ENCODE results near the gene LCP2.

LCP2 gene

DNA sequence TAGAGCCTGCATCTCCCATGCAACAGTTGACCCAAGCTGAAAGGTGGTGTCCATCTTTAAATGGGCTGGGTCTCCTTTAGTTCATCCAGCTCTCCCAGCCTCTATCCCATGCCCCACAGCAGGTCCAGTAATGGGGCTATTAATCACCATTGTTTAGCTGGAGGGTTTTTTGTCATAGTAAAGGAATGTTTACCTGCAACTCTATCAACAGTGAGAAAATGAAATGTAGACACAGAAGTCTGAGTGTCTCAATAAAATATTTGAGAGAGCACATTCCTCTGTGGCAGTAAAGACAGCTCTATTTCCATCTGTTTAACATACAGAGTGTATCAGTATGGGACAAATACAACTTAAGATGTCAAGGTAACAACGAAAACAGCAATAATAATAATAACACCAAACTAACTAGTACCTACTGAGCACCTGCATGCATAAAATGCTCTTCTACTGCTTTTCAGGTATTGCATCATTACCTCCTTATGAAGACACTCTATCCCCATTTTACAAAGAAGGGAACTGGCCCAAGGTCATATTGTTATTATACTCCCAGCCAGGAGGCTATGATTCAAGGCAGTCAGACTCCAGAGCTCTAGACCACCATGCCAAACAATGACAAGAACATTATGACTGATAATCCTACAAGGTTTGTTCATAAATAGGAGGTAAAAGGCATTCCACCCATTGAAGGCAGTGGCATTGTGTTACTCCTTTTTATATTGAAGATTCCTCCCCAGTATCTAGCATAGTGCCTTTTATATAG lies 85.8 kb downstream of the LCP2 start:
- H3F3A ChIP-seq (ENCODE audit: low read depth), result no peaks in the 10 kb centered on the region
- no peaks in the 10 kb centered on the region for H3K27me3 ChIP-seq (ENCODE audit: insufficient read depth, low read length, poor library complexity, severe bottlenecking)
- no peaks in the 10 kb centered on the region for H3K9me3 ChIP-seq (ENCODE audit: insufficient read depth, low read depth, low read length)
- no peaks in the 10 kb centered on the region for H3K4me1 ChIP-seq (ENCODE audit: insufficient read depth, low read length, poor library complexity, severe bottlenecking)
- no peak overlapping the region for H2AFZ ChIP-seq (ENCODE audit: low read length)
- H3K4me2 ChIP-seq (ENCODE audit: low read depth, low read length, poor library complexity, severe bottlenecking), result no peak overlapping the region
- no peak overlapping the region for H3K9ac ChIP-seq (ENCODE audit: low read depth, low read length, poor library complexity, severe bottlenecking)
- H3K36me3 ChIP-seq (ENCODE audit: insufficient read depth, low read length), result no peaks in the 10 kb centered on the region
- H3K9me2 ChIP-seq (replicated peaks; ENCODE audit: low read depth, low read length), result no peaks in the 10 kb centered on the region
- no peak for TF ChIP-seq EZH2phosphoT487 (IDR thresholded peaks at IDR 0.05; ENCODE audit: borderline replicate concordance)
- TF ChIP-seq, protein P1, sequence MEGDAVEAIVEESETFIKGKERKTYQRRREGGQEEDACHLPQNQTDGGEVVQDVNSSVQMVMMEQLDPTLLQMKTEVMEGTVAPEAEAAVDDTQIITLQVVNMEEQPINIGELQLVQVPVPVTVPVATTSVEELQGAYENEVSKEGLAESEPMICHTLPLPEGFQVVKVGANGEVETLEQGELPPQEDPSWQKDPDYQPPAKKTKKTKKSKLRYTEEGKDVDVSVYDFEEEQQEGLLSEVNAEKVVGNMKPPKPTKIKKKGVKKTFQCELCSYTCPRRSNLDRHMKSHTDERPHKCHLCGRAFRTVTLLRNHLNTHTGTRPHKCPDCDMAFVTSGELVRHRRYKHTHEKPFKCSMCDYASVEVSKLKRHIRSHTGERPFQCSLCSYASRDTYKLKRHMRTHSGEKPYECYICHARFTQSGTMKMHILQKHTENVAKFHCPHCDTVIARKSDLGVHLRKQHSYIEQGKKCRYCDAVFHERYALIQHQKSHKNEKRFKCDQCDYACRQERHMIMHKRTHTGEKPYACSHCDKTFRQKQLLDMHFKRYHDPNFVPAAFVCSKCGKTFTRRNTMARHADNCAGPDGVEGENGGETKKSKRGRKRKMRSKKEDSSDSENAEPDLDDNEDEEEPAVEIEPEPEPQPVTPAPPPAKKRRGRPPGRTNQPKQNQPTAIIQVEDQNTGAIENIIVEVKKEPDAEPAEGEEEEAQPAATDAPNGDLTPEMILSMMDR (conservative IDR thresholded peaks at IDR 0.05; ENCODE audit: low read length), result no peak
- no peak overlapping the region for H3K4me3 ChIP-seq (ENCODE audit: low read length, poor library complexity, severe bottlenecking)
- H3K79me2 ChIP-seq (ENCODE audit: insufficient read depth, low read length), result no peaks in the 10 kb centered on the region
- no peaks in the 10 kb centered on the region for H4K20me1 ChIP-seq (ENCODE audit: insufficient read depth, low read length, poor library complexity, severe bottlenecking)

DNA sequence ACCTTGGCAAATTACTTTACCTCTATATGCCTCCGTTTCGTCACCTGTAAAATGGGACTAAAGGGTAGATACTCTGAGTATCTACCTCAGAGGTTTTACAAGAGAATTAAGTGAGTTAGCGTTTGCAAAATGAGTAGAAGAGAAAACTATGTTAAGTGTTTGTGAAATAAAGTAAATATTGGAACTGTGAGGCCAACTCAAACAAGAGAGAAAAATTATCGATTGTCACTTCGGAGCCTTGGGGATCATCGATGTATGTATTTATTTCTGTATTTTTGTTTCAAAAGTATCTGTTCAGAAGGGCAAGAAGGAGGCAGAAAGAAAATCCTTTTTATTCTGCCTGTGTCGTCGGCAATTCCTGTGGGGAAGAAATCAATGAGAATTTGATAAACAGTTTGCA lies 90.6 kb downstream of the LCP2 start:
- Histone ChIP-seq H3K4me2 (ENCODE audit: low read depth, low read length, poor library complexity, severe bottlenecking) (no peak overlapping the region), H3K36me3 (ENCODE audit: insufficient read depth, low read length) (no peaks in the 10 kb centered on the region), H2AFZ (ENCODE audit: low read length) (no peak overlapping the region), H3K9me3 (ENCODE audit: insufficient read depth, low read depth, low read length) (no peaks in the 10 kb centered on the region), H3K79me2 (ENCODE audit: insufficient read depth, low read length) (no peaks in the 10 kb centered on the region), H3K4me3 (ENCODE audit: low read length, poor library complexity, severe bottlenecking) (no peak overlapping the region), H3K9ac (ENCODE audit: low read depth, low read length, poor library complexity, severe bottlenecking) (no peak overlapping the region), H3K4me1 (ENCODE audit: insufficient read depth, low read length, poor library complexity, severe bottlenecking) (no peaks in the 10 kb centered on the region), H3K27me3 (ENCODE audit: insufficient read depth, low read length, poor library complexity, severe bottlenecking) (no peaks in the 10 kb centered on the region), H3F3A (ENCODE audit: low read depth) (no peaks in the 10 kb centered on the region), H3K9me2 (replicated peaks; ENCODE audit: low read depth, low read length) (no peaks in the 10 kb centered on the region), H4K20me1 (ENCODE audit: insufficient read depth, low read length, poor library complexity, severe bottlenecking) (no peaks in the 10 kb centered on the region)
- TF ChIP-seq EZH2phosphoT487 (IDR thresholded peaks at IDR 0.05; ENCODE audit: borderline replicate concordance), result no peak
- TF ChIP-seq, protein P1 (conservative IDR thresholded peaks at IDR 0.05; ENCODE audit: low read length), result no peak

DNA sequence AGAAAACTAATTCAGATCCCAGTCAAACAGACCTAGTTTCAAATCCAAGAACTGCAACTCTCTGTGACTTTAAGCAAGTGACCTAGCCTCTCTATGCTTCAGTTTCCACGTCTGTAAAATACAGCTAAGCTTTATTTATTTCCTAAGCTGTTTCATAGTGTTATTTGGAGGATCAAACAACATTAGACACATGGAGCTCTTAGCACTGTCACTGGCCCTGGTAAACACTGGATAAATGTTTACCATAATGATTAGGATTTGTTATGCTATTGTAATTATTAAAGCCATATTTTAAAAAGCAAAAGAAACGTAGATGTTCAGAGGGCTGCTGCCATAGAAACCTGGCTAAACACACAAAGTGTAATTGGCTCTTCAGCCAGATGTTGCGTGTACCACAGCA lies 91.4 kb downstream of the LCP2 start:
- Histone ChIP-seq H3F3A (ENCODE audit: low read depth) (no peaks in the 10 kb centered on the region), H3K4me2 (ENCODE audit: low read depth, low read length, poor library complexity, severe bottlenecking) (no peak overlapping the region), H3K9me3 (ENCODE audit: insufficient read depth, low read depth, low read length) (no peaks in the 10 kb centered on the region), H4K20me1 (ENCODE audit: insufficient read depth, low read length, poor library complexity, severe bottlenecking) (no peaks in the 10 kb centered on the region), H3K27me3 (ENCODE audit: insufficient read depth, low read length, poor library complexity, severe bottlenecking) (no peaks in the 10 kb centered on the region), H3K4me1 (ENCODE audit: insufficient read depth, low read length, poor library complexity, severe bottlenecking) (no peaks in the 10 kb centered on the region), H3K9ac (ENCODE audit: low read depth, low read length, poor library complexity, severe bottlenecking) (no peak overlapping the region), H2AFZ (ENCODE audit: low read length) (no peak overlapping the region), H3K79me2 (ENCODE audit: insufficient read depth, low read length) (no peaks in the 10 kb centered on the region), H3K9me2 (replicated peaks; ENCODE audit: low read depth, low read length) (no peaks in the 10 kb centered on the region), H3K36me3 (ENCODE audit: insufficient read depth, low read length) (no peaks in the 10 kb centered on the region), H3K4me3 (ENCODE audit: low read length, poor library complexity, severe bottlenecking) (no peak overlapping the region)
- TF ChIP-seq EZH2phosphoT487 (IDR thresholded peaks at IDR 0.05; ENCODE audit: borderline replicate concordance), result no peak
- TF ChIP-seq, protein P1 (conservative IDR thresholded peaks at IDR 0.05; ENCODE audit: low read length), result no peak

Measured in Loucy (cell line).